Ovary (tissue), 9 donors: Measurements from ENCODE around the gene PPP6R2. TPM values are rescaled to one million over a fixed set of nuclear protein-coding genes. Genes with fewer than 3 reads are reported as not detected.

ENCODE experiments used
- DNase-seq, 5 donors: peaks; one replicate each; pipeline ENCODE4 v3.0.0-alpha.2; 2019 to 2020
- H3K27ac ChIP-seq, 2 donors: fragments of 200-600 bp; one replicate each; pipeline versions ENCODE4 v1.5.1 to v1.8.0; 2019 to 2022
- H3K27me3 ChIP-seq: fragments of 200-600 bp; one replicate; pipeline ENCODE4 v1.8.0; 2022
- H3K36me3 ChIP-seq: fragments of 200-600 bp; sonication (generic); one replicate; pipeline ENCODE4 v1.5.1; 2019
- H3K4me1 ChIP-seq: one replicate; pipeline ENCODE4 v1.8.1; 2013; ENCODE audit warnings: mild to moderate bottlenecking, moderate library complexity; ENCODE audit not compliant: insufficient read depth
- H3K4me3 ChIP-seq: fragments of 200-600 bp; sonication (generic); one replicate; pipeline ENCODE4 v1.5.1; 2017
- H3K9me3 ChIP-seq, 2 donors: fragments of 200-600 bp in 1 of 2; sonication (generic) in 1 of 2; one replicate each; pipeline versions ENCODE4 v1.5.1 to v1.8.1; 2013 to 2019; ENCODE audit warnings: mild to moderate bottlenecking in 1 of 2, moderate library complexity in 1 of 2
- EP300 ChIP-seq: sonication (generic); formaldehyde crosslinking; IDR thresholded peaks from one replicate; pipeline ENCODE4 v1.6.1; 2017; ENCODE audit warnings: antibody characterized with exemption
- POLR2A ChIP-seq: fragments of 450-650 bp; IDR thresholded peaks from one replicate; pipeline ENCODE4 v1.6.1; 2017; ENCODE audit warnings: antibody characterized with exemption, mild to moderate bottlenecking, moderate library complexity
- WGBS, 3 donors: extraction: QIAGEN DNeasy Blood & Tissue Kit in 1 of 3; methylation state at CpG; one replicate each; pipeline versions ENCODE4 v1.1.5 to v1.1.7; 2013 to 2017; 5-methylcytosine and 5-hydroxymethylcytosine counted together
- intact Hi-C, 4 donors: fragments of 100-400 bp; cut with DNase I; formaldehyde crosslinking; loops; one replicate each; pipeline versions ENCODE4 v1.11.0 to v1.15.1; 2022 to 2023
- polyA plus RNA-seq, 2 donors: library from polyadenylated mRNA; stranded (reverse); fragments of 200-250 nt in 1 of 2; fragments of 350-450 nt in 1 of 2; fragmentation: Illumina TruSeq in 1 of 2; extraction: RNeasy Lipid Tissue Mini Kit (QIAGEN cat#74804) in 1 of 2; gene quantifications; one replicate each; pipeline ENCODE4 v1.2.3, GENCODE V29; 2013 to 2014
- total RNA-seq, 7 donors: library from RNA; depleted of rRNA in 2 of 7; stranded (reverse); fragments of >200 nt in 2 of 7; fragmentation: NEBNext Ultra II Directional in 3 of 7; extraction: Animal tissue kit (Norgen Biotek cat#: 25700) in 3 of 7; gene quantifications; one replicate each; pipeline versions ENCODE4 v1.1.0 to v1.2.4, GENCODE V29; 2016 to 2023
- TF ChIP-seq, protein P1 (sequence below), 3 donors: fragments of 450-650 bp in 2 of 3; fragments of 200-600 bp in 1 of 3; IDR thresholded peaks; one replicate each; pipeline versions ENCODE4 v1.5.1 to v1.8.0; 2016 to 2022; ENCODE audit warnings: antibody characterized with exemption in 3 of 3, mild to moderate bottlenecking in 1 of 3
- donor health status: DM: no; HTN: no; CAD: no; lungs with moderate emphysema.
- donor health status: DM: no; HTN: no; CAD: no.
- donor health status: Bipolar disorder and iron deficiency.
- donor health status: DM: yes; HTN: yes; CAD: no.
- donor health status: DM: no; HTN: no; CAD: no.
- donor health status: DM: yes; HTN: yes; CAD: no.

PPP6R2 gene
- total and polyA plus RNA-seq, 9 donors = 8.2 to 52.9 (median 35.1) TPM

DNA sequence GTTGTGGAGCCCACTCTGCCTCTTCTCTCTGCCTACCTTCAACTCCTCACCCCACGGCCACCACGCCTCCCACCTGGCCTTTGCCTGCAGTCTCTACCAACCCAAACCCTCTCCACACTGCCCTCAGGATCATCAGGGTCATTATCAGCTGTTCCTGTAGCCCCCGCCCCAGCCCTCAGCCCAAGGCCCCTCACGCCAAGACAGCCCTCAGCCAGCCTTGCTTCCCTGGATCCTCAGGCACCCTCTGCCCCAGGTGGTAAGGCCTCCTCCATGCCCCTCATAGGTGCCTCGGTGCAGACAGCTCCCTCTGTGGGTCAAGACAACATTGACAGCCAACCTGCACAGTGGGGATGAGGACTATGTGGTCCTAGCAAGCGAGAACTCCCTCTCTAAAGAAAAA is 130.0 kb downstream of the PPP6R2 start:
- intact Hi-C loops = no loop called here
- peaks cover 31% of the 10 kb centered on the region for H3K4me1 ChIP-seq
- no peak for TF ChIP-seq POLR2A
- TF ChIP-seq, protein P1, sequence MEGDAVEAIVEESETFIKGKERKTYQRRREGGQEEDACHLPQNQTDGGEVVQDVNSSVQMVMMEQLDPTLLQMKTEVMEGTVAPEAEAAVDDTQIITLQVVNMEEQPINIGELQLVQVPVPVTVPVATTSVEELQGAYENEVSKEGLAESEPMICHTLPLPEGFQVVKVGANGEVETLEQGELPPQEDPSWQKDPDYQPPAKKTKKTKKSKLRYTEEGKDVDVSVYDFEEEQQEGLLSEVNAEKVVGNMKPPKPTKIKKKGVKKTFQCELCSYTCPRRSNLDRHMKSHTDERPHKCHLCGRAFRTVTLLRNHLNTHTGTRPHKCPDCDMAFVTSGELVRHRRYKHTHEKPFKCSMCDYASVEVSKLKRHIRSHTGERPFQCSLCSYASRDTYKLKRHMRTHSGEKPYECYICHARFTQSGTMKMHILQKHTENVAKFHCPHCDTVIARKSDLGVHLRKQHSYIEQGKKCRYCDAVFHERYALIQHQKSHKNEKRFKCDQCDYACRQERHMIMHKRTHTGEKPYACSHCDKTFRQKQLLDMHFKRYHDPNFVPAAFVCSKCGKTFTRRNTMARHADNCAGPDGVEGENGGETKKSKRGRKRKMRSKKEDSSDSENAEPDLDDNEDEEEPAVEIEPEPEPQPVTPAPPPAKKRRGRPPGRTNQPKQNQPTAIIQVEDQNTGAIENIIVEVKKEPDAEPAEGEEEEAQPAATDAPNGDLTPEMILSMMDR (IDR thresholded peaks at IDR 0.05) = no peak
- TF ChIP-seq EP300 = no peak
- no peaks in the 10 kb centered on the region for H3K9me3 ChIP-seq
- H3K27ac ChIP-seq = no peak overlapping the region
- H3K4me3 ChIP-seq = no peak overlapping the region
- DNase-seq = no peak
- 72 to 82% (median 75%) methylated on average over 6 of the region's 6 CpGs for WGBS, 3 donors
- no peaks in the 10 kb centered on the region for H3K27me3 ChIP-seq
- no peaks in the 10 kb centered on the region for H3K36me3 ChIP-seq

DNA sequence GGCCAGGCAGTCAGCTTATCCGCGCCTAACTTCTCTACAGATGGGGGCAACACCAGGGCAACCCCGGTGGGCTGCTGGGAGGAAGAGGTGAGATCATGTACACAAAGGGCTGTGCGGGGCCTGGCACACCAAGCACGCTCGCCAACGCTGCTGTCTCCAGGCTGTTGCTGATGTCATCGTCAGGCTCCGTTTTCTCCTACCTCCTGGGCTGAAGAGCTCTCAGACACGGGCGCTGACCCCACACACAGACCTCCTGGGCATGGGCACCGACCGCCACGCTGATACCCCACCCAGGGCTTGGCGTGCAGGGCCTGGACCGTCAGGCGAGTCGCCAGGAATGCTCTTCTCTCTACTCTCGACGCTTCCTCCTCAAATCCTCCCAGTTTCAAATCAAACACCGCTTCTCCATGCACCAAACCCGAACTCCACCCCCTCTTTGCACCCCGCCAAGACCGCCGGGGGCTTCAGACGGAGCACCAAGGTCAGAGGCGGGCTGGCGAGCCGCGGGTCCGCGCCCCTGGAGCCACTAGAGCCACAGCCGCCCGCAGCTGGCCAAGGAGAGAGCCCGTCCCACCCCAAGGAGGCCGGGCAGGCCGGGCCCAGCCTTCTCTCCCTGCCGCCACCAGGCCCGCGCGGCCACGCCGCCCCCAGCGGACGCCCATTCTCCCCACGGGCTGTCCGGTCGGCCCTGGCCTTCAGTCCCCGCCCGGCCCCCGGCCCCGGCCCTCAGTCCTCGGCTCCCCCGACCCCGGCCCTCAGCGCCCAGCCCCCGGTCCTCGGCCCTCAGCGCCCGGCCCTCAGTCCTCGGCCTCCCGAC is 130.9 kb downstream of the PPP6R2 start:
- Histone ChIP-seq H3K4me1 (peaks cover 31% of the 10 kb centered on the region), H3K9me3 (no peaks in the 10 kb centered on the region), H3K27ac (peak overlapping the region; percentile 24 to 57), H3K36me3 (no peaks in the 10 kb centered on the region), H3K27me3 (no peaks in the 10 kb centered on the region), H3K4me3 (peak overlapping the region; percentile 92)
- intact Hi-C loops = no loop called here
- 3 to 5% (median 4%) methylated on average over 56 to 62 of the region's 62 CpGs for WGBS, 3 donors
- peak in 2 of 5 donors; percentile 57 to 60 for DNase-seq
- TF ChIP-seq EP300 (no peak), POLR2A (no peak)
- TF ChIP-seq, protein P1 (IDR thresholded peaks at IDR 0.05) = no peak

DNA sequence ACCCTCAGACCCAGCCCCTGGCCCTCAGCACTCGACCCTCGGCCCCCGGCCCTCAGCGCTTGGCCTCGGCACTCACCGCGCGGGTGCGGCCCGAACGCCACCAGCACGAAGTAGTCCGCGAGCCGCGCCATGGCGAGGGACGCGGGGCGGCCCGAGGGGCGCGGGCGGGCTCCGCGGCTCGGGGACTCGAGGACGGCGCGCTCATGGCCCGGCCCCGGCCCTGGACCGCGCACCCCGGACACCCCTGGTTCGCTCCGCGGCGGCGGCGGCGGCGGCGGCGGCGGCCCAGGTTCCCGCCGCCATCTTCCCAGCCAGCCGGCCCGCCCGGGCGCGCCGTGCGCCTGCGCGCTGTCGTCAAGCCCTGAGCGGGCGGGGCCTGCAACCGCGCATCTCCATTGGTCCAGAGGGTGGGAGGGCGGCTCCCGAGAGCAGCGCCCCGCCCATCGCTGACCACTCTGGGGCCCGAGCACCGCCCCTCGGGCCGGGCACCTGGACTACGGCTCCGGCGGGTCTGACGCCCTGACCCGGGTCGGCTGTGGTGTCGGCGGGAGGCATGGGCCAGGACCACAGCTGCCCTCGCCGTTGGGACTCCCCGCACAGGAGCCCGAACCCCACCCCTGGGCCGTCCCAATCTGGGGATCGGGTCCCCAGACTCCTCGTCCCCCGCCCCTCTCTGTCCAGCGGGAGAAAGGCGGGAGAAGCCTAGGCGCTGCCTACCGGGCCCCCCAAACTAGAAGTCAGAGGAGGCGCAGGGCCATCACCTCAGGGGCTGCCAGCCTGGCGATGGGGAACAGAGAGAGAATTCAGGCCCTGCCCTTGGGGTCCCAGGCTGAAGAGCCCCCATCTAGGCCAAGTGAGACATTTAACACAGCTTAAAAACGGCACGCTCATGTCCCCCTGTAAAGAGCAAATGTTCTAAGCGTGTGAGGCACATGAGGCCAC is 131.9 kb downstream of the PPP6R2 start, which contains the start of gene SBF1:
Gene SBF1, minus strand, starts transcription at position 326 of the 942 bp plus-strand sequence. Its CDS starts 195 bp downstream, at position 131.
- H3K27me3 ChIP-seq = no peaks in the 10 kb centered on the region
- peak within 1 kb of the TSS; percentile 57 to 58 for H3K27ac ChIP-seq
- H3K9me3 ChIP-seq = no peaks in the 10 kb centered on the region
- intact Hi-C loops = no loop called here
- WGBS, 3 donors = 1 to 2% (median 2%) methylated on average over 42 to 97 of the region's 97 CpGs
- H3K4me1 ChIP-seq = peaks cover 29% of the 10 kb centered on the region
- peak within 1 kb of the TSS; percentile 92 for H3K4me3 ChIP-seq
- peak; percentile 91 to 95 (median 94) for DNase-seq
- H3K36me3 ChIP-seq = no peaks in the 10 kb centered on the region
- TF ChIP-seq EP300 (no peak), POLR2A (peak; percentile 68)
- TF ChIP-seq, protein P1 (IDR thresholded peaks at IDR 0.05) = no peak

DNA sequence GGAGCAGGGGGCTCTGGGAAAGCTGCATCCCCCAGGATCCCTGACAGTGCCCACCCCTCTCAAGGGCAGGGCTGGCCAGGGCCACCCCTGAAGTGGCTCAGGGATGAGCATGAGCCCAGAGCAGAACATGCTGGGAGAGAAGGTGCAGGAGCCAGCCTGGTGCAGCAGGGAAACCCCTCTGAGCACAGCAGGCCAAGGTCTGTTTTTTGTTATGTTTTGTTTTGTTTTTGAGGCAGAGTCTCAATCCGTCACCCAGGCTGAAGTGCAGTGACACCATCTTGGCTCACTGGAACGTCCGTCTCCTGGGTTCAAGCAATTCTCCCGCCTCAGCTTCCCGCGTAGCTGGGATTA is 132.5 kb downstream of the PPP6R2 start:
- WGBS, 3 donors = 83 to 89% (median 85%) methylated on average over 6 of the region's 6 CpGs
- TF ChIP-seq EP300 (no peak), POLR2A (no peak)
- TF ChIP-seq, protein P1 (IDR thresholded peaks at IDR 0.05) = no peak
- H3K4me3 ChIP-seq = no peak overlapping the region

More for the DNA sequence above, 132.5 kb downstream of the PPP6R2 start:
- Histone ChIP-seq H3K9me3 (no peaks in the 10 kb centered on the region), H3K36me3 (no peaks in the 10 kb centered on the region), H3K27me3 (no peaks in the 10 kb centered on the region), H3K4me1 (peaks cover 23% of the 10 kb centered on the region), H3K27ac (no peak overlapping the region)
- DNase-seq = no peak
- intact Hi-C loops = no loop called here
